ENCODE data around the gene SLC43A3. TPM values are rescaled to one million over a fixed set of nuclear protein-coding genes. Genes with fewer than 3 reads are reported as not detected.

The SLC43A3 gene
- total RNA-seq, 2 experiments from 2014 or later = 103 to 120 TPM

DNA sequence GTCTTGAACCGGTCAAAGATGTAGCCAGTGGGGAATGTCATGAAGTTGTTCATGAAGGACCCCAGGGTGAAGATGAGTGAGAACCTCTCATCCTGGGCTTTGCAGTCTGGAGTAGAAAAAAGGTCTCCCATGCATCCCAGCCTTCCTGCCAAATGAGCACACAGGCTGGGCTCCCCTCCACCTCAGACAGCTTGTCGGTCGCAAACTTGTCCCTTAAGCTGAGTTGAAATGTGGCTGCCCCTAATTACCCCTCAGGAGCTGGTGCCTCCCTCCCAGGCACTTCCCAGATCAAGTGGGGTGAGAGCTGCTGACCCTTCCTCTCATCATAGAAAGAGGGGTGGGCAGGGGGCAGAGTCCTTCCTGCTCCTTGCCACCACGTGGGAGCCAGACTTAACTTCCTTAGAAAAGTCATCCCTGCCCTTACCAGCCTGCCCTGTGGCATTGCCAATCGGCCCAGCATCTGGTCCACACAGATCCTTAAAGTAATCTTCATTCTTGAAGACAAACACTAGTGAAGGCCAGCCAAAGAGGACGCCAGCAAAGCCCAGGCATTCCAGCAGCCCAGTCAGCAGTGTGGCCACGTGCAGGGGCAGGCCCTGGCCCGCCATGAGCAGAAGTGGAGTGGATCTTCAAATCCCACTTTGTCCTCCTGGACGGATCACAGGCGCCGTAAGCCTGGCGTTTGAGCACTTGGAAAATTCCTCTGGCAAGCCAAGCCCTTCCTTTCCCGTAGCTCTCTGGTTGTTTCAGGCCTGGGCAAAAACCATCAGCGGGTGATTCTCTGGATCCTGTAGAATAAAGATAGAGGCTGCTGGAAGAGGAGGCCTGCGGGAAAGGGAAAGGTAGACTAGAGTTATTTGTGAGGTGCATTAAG lies 1.1 kb downstream of the SLC43A3 start:
- H3K27me3 Mint-ChIP-seq (ENCODE audit: low read depth) = peaks cover 10% of the 10 kb centered on the region
- H3K4me1 Mint-ChIP-seq (ENCODE audit: low read depth) = peaks cover 60% of the 10 kb centered on the region
- peaks cover 52% of the 10 kb centered on the region for H3K36me3 Mint-ChIP-seq (ENCODE audit: low read depth)
- peak overlapping the region; percentile 88 for H3K4me3 Mint-ChIP-seq
- no peaks in the 10 kb centered on the region for H3K9me3 Mint-ChIP-seq (ENCODE audit: insufficient read depth)
- POLR2A ChIA-PET = interaction anchor here (0.6 to 1.8 kb wide), 5 partner anchors 8 to 1152 kb away, joined by 3 to 5 read pairs (median 3); no protein-coding TSS in a partner anchor
- no peak for DNase-seq
- ATAC-seq = no peak
- H3K27ac Mint-ChIP-seq = peak overlapping the region; percentile 88
- CTCF ChIA-PET = interaction anchor here (0.7 to 6.4 kb wide), 8 partner anchors 9 to 102 kb away, joined by 3 to 80 read pairs (median 4); partner anchors contain the start of gene RTN4RL2

DNA sequence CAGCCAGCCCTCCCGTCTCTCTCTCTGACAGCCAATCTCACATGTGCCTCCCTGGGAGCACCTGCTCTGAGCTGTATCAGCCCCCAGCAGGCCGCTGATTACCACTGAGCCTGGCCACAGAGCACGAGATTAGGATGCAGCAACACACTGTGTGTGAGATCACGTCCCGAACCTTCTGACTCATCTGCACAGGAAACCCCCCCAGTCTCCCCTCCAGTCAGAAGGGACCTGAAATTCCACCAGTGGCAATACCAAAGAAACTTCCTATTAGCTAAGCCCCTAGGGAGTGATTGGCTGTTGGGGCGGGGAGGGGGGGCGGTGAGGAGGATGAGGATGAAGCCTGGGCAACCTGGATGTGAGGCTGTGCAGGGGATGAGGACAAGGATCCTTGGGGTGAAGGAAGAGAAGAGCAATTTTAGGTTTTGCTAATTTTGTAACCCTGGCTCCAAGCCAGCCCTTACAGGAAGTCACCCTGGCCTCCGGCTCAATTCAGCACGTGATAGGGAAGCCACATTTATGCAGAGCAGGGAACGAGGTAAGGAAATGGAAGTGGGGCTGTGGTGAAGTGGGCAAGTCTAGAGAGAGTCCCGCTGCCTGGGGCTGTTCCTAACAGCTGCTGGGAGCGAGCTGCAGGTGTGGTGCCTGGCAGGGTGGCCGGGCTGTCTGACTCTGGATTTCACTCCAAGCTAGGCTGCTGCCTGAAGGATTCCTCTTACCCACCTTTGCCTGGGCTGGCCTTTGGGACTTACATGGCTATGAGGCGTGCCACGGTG lies 1.9 kb downstream of the SLC43A3 start:
- ATAC-seq = peak; percentile 93
- no peaks in the 10 kb centered on the region for H3K9me3 Mint-ChIP-seq (ENCODE audit: insufficient read depth)
- H3K4me1 Mint-ChIP-seq (ENCODE audit: low read depth) = peaks cover 65% of the 10 kb centered on the region
- DNase-seq = peak; percentile 92
- peaks cover 10% of the 10 kb centered on the region for H3K27me3 Mint-ChIP-seq (ENCODE audit: low read depth)
- POLR2A ChIA-PET = interaction anchor here (0.7 to 1.8 kb wide), 4 partner anchors 144 to 1153 kb away, joined by 3 to 5 read pairs (median 3); partner anchors contain the start of gene MED19
- peaks cover 60% of the 10 kb centered on the region for H3K36me3 Mint-ChIP-seq (ENCODE audit: low read depth)
- CTCF ChIA-PET = interaction anchor here (1.5 to 6.4 kb wide), 4 partner anchors 8 to 102 kb away, joined by 3 to 80 read pairs (median 6); partner anchors contain the start of gene RTN4RL2
- peak overlapping the region; percentile 88 for H3K4me3 Mint-ChIP-seq
- H3K27ac Mint-ChIP-seq = peak overlapping the region; percentile 88

GRCh38 chr11:57424137-57424791 lies 2.7 kb downstream of the SLC43A3 start:
- H3K27me3 Mint-ChIP-seq (ENCODE audit: low read depth) = peaks cover 3% of the 10 kb centered on the region
- ChIA-PET POLR2A (interaction anchor here (0.6 to 1.8 kb wide), 5 partner anchors 144 to 1154 kb away, joined by 3 to 5 read pairs (median 3); partner anchors contain the start of gene MED19), CTCF (interaction anchor here (2.1 to 6.4 kb wide), 2 partner anchors 35 to 103 kb away, joined by 7 to 80 read pairs; partner anchors contain the start of gene RTN4RL2)
- peak overlapping the region; percentile 88 for H3K4me3 Mint-ChIP-seq
- ATAC-seq (no peak), DNase-seq (no peak)
- H3K4me1 Mint-ChIP-seq (ENCODE audit: low read depth) = peaks cover 66% of the 10 kb centered on the region
- H3K27ac Mint-ChIP-seq = peak overlapping the region; percentile 88
- H3K9me3 Mint-ChIP-seq (ENCODE audit: insufficient read depth) = no peaks in the 10 kb centered on the region
- H3K36me3 Mint-ChIP-seq (ENCODE audit: low read depth) = peaks cover 65% of the 10 kb centered on the region

GRCh38 chr11:57422669-57423068 lies 4.3 kb downstream of the SLC43A3 start:
- CTCF ChIA-PET = no interaction called here
- peaks cover 68% of the 10 kb centered on the region for H3K4me1 Mint-ChIP-seq (ENCODE audit: low read depth)
- no peak overlapping the region for H3K4me3 Mint-ChIP-seq
- POLR2A ChIA-PET = no interaction called here
- H3K9me3 Mint-ChIP-seq (ENCODE audit: insufficient read depth) = no peaks in the 10 kb centered on the region
- ATAC-seq (no peak), DNase-seq (no peak)
- H3K27ac Mint-ChIP-seq = peak overlapping the region; percentile 68
- H3K27me3 Mint-ChIP-seq (ENCODE audit: low read depth) = no peaks in the 10 kb centered on the region
- H3K36me3 Mint-ChIP-seq (ENCODE audit: low read depth) = peaks cover 75% of the 10 kb centered on the region

DNA sequence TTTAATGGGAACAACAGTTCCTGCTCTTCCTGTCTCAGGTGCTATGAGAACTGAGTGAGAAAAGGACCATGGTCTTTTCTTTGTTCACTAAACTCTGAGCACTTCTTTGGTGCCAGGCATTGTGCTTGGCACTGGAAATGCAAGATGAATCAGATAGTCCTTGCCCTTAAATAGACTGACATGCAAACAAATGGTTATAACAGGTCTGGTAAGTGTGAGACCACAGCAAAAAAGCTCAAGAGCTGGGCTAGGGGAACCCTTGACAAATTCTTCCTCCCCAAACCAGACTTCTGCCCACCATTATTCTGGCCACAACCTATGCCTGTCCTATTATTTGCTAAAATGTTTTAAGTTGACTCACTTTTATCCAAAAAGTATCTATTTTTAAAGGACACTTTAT lies 5.1 kb downstream of the SLC43A3 start:
- ATAC-seq (no peak), DNase-seq (no peak)
- Mint-ChIP-seq H3K9me3 (ENCODE audit: insufficient read depth) (no peaks in the 10 kb centered on the region), H3K36me3 (ENCODE audit: low read depth) (peaks cover 84% of the 10 kb centered on the region), H3K4me3 (no peak overlapping the region), H3K27me3 (ENCODE audit: low read depth) (no peaks in the 10 kb centered on the region), H3K27ac (peak overlapping the region; percentile 21), H3K4me1 (ENCODE audit: low read depth) (peaks cover 61% of the 10 kb centered on the region)
- ChIA-PET CTCF (interaction anchor here (1.0 to 1.3 kb wide), 2 partner anchors 37 to 39 kb away, joined by 3 to 5 read pairs; partner anchors contain the start of gene RTN4RL2), POLR2A (no interaction called here)

DNA sequence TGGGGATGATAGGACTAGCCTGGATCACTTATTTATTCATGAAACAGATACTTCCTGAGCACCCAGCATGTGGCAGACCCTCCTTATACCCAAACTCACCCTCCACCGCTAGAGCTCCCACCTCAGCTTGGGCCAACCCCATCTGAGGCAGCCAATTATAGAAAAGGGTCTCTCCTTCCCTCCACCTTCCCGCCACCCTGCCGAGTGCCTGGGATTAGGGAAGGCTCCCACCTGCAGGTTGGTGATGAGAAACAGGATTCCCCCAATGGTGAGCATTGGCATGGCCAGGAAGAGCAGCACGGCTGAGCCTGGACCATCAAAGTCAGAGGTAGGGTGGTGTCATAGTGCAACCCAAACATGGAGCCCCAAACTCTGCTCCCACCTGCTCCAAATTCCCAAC lies 5.9 kb downstream of the SLC43A3 start:
- Mint-ChIP-seq H3K9me3 (ENCODE audit: insufficient read depth) (no peaks in the 10 kb centered on the region), H3K4me3 (no peak overlapping the region), H3K27me3 (ENCODE audit: low read depth) (no peaks in the 10 kb centered on the region), H3K36me3 (ENCODE audit: low read depth) (peaks cover 85% of the 10 kb centered on the region), H3K4me1 (ENCODE audit: low read depth) (peaks cover 55% of the 10 kb centered on the region), H3K27ac (no peak overlapping the region)
- ATAC-seq (no peak), DNase-seq (no peak)
- ChIA-PET CTCF (interaction anchor here (0.7 to 1.7 kb wide), 4 partner anchors 37 to 106 kb away, joined by 3 to 5 read pairs (median 4); partner anchors contain the start of gene RTN4RL2), POLR2A (no interaction called here)

- Mint-ChIP-seq H3K27me3 (ENCODE audit: low read depth) (no peaks in the 10 kb centered on the region), H3K36me3 (ENCODE audit: low read depth) (peaks cover 86% of the 10 kb centered on the region), H3K4me1 (ENCODE audit: low read depth) (peaks cover 42% of the 10 kb centered on the region), H3K9me3 (ENCODE audit: insufficient read depth) (no peaks in the 10 kb centered on the region), H3K4me3 (no peak overlapping the region), H3K27ac (peak overlapping the region; percentile 20)
- no peak for DNase-seq
- ChIA-PET POLR2A (interaction anchor here (1.5 kb wide), 1 partner anchor 13 kb away, joined by 5 read pairs; no protein-coding TSS in a partner anchor), CTCF (interaction anchor here (1.2 kb wide), 1 partner anchor 61 kb away, joined by 3 read pairs; no protein-coding TSS in a partner anchor)
- ATAC-seq = no peak
Observed at GRCh38 chr11:57419146-57419545, 7.8 kb downstream of the SLC43A3 start.

DNA sequence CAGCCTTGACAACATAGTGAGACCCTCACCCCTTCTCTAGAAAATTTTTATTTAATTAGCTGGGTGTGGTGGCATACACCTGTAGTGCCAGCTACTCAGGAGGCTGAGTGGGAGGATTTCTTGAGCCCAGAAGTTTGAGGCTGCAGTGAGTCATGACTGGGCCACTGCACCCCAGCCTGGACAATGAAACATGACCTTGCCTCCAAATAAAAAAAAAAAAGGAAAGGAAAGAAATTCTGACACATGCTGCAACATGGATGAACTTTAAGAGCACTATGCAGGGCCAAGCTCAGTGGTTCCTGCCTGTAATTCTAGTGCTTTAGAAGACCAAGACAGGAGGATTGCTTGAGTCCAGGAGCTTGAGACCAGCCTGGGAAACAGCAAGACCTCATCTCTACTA lies 8.8 kb downstream of the SLC43A3 start:
- Mint-ChIP-seq H3K36me3 (ENCODE audit: low read depth) (peaks cover 86% of the 10 kb centered on the region), H3K4me3 (no peak overlapping the region), H3K27ac (no peak overlapping the region), H3K4me1 (ENCODE audit: low read depth) (peaks cover 34% of the 10 kb centered on the region), H3K27me3 (ENCODE audit: low read depth) (no peaks in the 10 kb centered on the region), H3K9me3 (ENCODE audit: insufficient read depth) (no peaks in the 10 kb centered on the region)
- no peak for ATAC-seq
- no peak for DNase-seq
- CTCF ChIA-PET = interaction anchor here (1.2 to 1.6 kb wide), 2 partner anchors 39 to 62 kb away, joined by 3 read pairs; no protein-coding TSS in a partner anchor
- POLR2A ChIA-PET = interaction anchor here (0.6 to 1.5 kb wide), 5 partner anchors 8 to 127 kb away, joined by 3 to 5 read pairs (median 3); no protein-coding TSS in a partner anchor

DNA sequence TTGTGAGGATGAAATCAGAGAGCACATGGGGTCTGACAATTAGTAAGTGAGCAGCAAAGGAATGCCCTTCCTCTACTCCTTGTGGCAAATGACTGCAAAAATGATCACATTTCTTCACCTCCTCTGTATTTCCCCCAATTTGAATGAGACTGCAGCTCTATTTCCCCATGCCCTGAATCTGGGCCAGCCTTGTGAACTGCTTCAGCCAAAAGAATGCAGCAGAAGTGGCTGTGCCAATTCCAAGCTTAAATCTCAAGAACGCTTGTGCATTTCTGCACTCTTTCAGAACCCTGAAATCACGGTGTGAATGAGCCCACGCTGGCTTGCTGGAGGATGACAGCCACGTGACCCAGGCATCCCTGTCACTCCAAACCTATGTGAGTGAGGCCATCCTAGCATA lies 9.9 kb downstream of the SLC43A3 start:
- DNase-seq (no peak), ATAC-seq (no peak)
- H3K27me3 Mint-ChIP-seq (ENCODE audit: low read depth) = no peaks in the 10 kb centered on the region
- ChIA-PET CTCF (interaction anchor here (0.9 to 1.6 kb wide), 3 partner anchors 9 to 110 kb away, joined by 3 to 4 read pairs (median 3); no protein-coding TSS in a partner anchor), POLR2A (no interaction called here)
- no peaks in the 10 kb centered on the region for H3K9me3 Mint-ChIP-seq (ENCODE audit: insufficient read depth)
- H3K4me3 Mint-ChIP-seq = no peak overlapping the region
- H3K4me1 Mint-ChIP-seq (ENCODE audit: low read depth) = peaks cover 23% of the 10 kb centered on the region
- H3K27ac Mint-ChIP-seq = no peak overlapping the region
- peaks cover 81% of the 10 kb centered on the region for H3K36me3 Mint-ChIP-seq (ENCODE audit: low read depth)

- CTCF ChIA-PET = interaction anchor here (0.9 to 1.3 kb wide), 3 partner anchors 9 to 111 kb away, joined by 3 to 5 read pairs (median 4); no protein-coding TSS in a partner anchor
- Mint-ChIP-seq H3K27ac (no peak overlapping the region), H3K4me3 (no peak overlapping the region), H3K9me3 (ENCODE audit: insufficient read depth) (no peaks in the 10 kb centered on the region), H3K4me1 (ENCODE audit: low read depth) (peaks cover 17% of the 10 kb centered on the region), H3K36me3 (ENCODE audit: low read depth) (peaks cover 79% of the 10 kb centered on the region), H3K27me3 (ENCODE audit: low read depth) (no peaks in the 10 kb centered on the region)
- POLR2A ChIA-PET = no interaction called here
- DNase-seq = no peak
- ATAC-seq = no peak
Observed at GRCh38 chr11:57416436-57416835, 10.5 kb downstream of the SLC43A3 start.

Data from activated CD8-positive, alpha-beta T cell treated with anti-CD3 and anti-CD28 coated beads, Interleukin-2, amount 10 ng/mL, durations not matched to agents 7 days and 5 days (primary cell).